GM19351 (cell line): ENCODE data around the gene ERCC6L2.

Source experiments
- ATAC-seq: cut with Tn5 transposase; IDR thresholded peaks from one replicate; pipeline ENCODE4 v1.9.1; 2021; ENCODE audit warnings: mild to moderate bottlenecking, moderate library complexity; ENCODE audit not compliant: unreplicated experiment

ERCC6L2 gene

GRCh38 chr9:96015876-96016686 lies 140.6 kb downstream of the ERCC6L2 start:
- ATAC-seq: peak; percentile 79
